ENCODE results near the gene OR2D3.
"Not testable (repeated sequence)": the region's sequence is repeated elsewhere in the genome, so short reads cannot be mapped to it uniquely, and the experiment has no call there.

The OR2D3 gene

DNA sequence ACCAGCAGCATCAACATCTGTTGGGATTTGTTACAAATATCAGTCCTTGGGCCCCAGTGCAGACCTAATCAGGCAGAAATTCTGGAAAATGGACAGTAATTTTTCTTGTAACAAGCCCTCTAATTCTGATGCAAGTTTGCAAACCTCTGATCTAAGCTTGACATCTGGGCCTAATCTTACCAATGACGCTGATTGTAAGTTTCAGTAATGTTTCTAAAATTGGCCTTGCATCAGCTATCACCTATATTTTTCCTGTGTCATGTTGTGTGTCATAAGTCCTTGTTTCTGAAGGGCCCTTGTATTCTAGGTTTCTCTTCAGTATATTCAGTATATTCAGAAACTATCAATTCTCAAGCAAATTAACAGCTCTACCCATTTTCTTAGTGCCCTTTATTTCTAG lies 41.9 kb downstream of the OR2D3 start:
- Histone ChIP-seq H3K36me3 (ENCODE audit: control insufficient read depth, insufficient read depth, low read length) (no peaks in the 10 kb centered on the region), H3K9me3 (ENCODE audit: control insufficient read depth, low read length) (no peaks in the 10 kb centered on the region), H3K79me2 (no peaks in the 10 kb centered on the region), H3K27me3 (ENCODE audit: control insufficient read depth, insufficient read depth, low read length) (no peaks in the 10 kb centered on the region), H3K4me2 (ENCODE audit: low read length) (no peak overlapping the region), H2AFZ (no peak overlapping the region), H3K4me3 (ENCODE audit: low read depth, low read length) (no peak overlapping the region), H3K27ac (no peak overlapping the region), H3K4me1 (no peaks in the 10 kb centered on the region), H3K9ac (no peak overlapping the region)
- TF ChIP-seq, protein P1, sequence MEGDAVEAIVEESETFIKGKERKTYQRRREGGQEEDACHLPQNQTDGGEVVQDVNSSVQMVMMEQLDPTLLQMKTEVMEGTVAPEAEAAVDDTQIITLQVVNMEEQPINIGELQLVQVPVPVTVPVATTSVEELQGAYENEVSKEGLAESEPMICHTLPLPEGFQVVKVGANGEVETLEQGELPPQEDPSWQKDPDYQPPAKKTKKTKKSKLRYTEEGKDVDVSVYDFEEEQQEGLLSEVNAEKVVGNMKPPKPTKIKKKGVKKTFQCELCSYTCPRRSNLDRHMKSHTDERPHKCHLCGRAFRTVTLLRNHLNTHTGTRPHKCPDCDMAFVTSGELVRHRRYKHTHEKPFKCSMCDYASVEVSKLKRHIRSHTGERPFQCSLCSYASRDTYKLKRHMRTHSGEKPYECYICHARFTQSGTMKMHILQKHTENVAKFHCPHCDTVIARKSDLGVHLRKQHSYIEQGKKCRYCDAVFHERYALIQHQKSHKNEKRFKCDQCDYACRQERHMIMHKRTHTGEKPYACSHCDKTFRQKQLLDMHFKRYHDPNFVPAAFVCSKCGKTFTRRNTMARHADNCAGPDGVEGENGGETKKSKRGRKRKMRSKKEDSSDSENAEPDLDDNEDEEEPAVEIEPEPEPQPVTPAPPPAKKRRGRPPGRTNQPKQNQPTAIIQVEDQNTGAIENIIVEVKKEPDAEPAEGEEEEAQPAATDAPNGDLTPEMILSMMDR (IDR thresholded peaks at IDR 0.05), result no peak

DNA sequence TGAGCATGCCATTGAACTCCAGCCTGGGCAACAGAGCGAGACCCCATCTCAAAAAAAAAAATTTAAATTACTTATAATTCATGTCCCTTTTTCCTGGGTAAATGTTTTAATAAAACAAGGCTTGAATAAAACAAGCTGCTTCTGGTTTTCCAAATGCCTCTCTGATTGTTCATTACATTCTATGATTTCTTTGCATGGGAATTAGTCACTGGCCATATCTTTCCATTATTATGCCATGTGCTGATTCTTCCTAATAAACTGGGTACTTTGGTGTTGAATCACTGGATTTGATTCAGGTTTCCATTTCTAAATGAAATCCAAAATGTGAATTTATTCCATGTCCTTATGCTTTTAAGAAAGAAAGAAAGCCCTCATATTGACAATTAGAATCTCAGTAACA lies 48.0 kb downstream of the OR2D3 start:
- H3K9ac ChIP-seq, result no peak overlapping the region
- no peak overlapping the region for H2AFZ ChIP-seq
- no peaks in the 10 kb centered on the region for H3K36me3 ChIP-seq (ENCODE audit: control insufficient read depth, insufficient read depth, low read length)
- H3K4me2 ChIP-seq (ENCODE audit: low read length), result no peak overlapping the region
- no peak overlapping the region for H3K4me3 ChIP-seq (ENCODE audit: low read depth, low read length)
- H3K27ac ChIP-seq, result no peak overlapping the region
- H3K79me2 ChIP-seq, result no peaks in the 10 kb centered on the region
- H3K9me3 ChIP-seq (ENCODE audit: control insufficient read depth, low read length), result no peaks in the 10 kb centered on the region
- TF ChIP-seq, protein P1 (IDR thresholded peaks at IDR 0.05), result no peak
- no peaks in the 10 kb centered on the region for H3K27me3 ChIP-seq (ENCODE audit: control insufficient read depth, insufficient read depth, low read length)
- H3K4me1 ChIP-seq, result no peaks in the 10 kb centered on the region

DNA sequence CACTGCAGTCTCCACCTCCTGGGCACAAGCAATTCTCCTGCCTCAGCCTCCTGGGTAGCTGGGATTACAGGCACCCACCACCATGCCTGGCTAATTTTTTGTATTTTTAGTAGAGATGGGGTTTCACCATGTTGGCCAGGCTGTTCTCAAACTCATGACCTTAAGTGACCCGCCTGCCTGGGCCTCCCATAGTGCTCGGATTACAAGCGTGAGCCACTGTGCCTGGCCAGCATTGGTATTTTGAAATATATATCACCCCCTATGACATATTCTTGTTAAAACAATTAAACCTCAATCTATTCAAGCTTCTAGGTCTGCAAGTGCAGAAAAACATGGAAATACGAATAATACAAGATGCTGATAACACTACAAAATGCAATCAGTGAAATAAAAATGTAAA lies 49.1 kb downstream of the OR2D3 start:
- H3K27me3 ChIP-seq (ENCODE audit: control insufficient read depth, insufficient read depth, low read length); H3K36me3 ChIP-seq (ENCODE audit: control insufficient read depth, insufficient read depth, low read length); H3K27ac ChIP-seq; H3K79me2 ChIP-seq; H3K4me3 ChIP-seq (ENCODE audit: low read depth, low read length); H3K9ac ChIP-seq; H3K4me1 ChIP-seq; H2AFZ ChIP-seq; H3K9me3 ChIP-seq (ENCODE audit: control insufficient read depth, low read length); H3K4me2 ChIP-seq (ENCODE audit: low read length): not testable (repeated sequence)
